ENCODE measurements around the gene RABGAP1L. TPM values are rescaled to one million over a fixed set of nuclear protein-coding genes. Genes with fewer than 3 reads are reported as not detected.
"Not testable (repeated sequence)": the region's sequence is repeated elsewhere in the genome, so short reads cannot be mapped to it uniquely, and the experiment has no call there.

RABGAP1L gene
- total RNA-seq, 2 experiments from 2014 or later = 38.2 to 44.2 TPM

GRCh38 chr1:174447866-174448530, 288.7 kb downstream of the RABGAP1L start, which contains the start of gene GPR52:
TSS of gene GPR52 (plus strand) at chr1:174447964. CDS start at chr1:174448112, 148 bp downstream.
- Mint-ChIP-seq H3K4me3 (no peak within 1 kb of the TSS), H3K27ac (no peak within 1 kb of the TSS), H3K27me3 (ENCODE audit: low read depth) (no peaks in the 10 kb centered on the region), H3K36me3 (ENCODE audit: low read depth) (no peaks in the 10 kb centered on the region), H3K9me3 (ENCODE audit: insufficient read depth) (no peaks in the 10 kb centered on the region), H3K4me1 (ENCODE audit: low read depth) (no peaks in the 10 kb centered on the region)
- ATAC-seq (no peak), DNase-seq (no peak)
- POLR2A ChIA-PET = no interaction called here
- CTCF ChIA-PET = no interaction called here

- H3K27ac Mint-ChIP-seq = no peak overlapping the region
- DNase-seq (no peak), ATAC-seq (no peak)
- H3K27me3 Mint-ChIP-seq (ENCODE audit: low read depth) = no peaks in the 10 kb centered on the region
- POLR2A ChIA-PET = no interaction called here
- H3K9me3 Mint-ChIP-seq (ENCODE audit: insufficient read depth) = no peaks in the 10 kb centered on the region
- H3K4me1 Mint-ChIP-seq (ENCODE audit: low read depth) = no peaks in the 10 kb centered on the region
- no peaks in the 10 kb centered on the region for H3K36me3 Mint-ChIP-seq (ENCODE audit: low read depth)
- CTCF ChIA-PET = no interaction called here
- H3K4me3 Mint-ChIP-seq = no peak overlapping the region
Observed at GRCh38 chr1:174448531-174448883, 289.2 kb downstream of the RABGAP1L start.

- CTCF ChIA-PET = no interaction called here
- Mint-ChIP-seq H3K4me1 (ENCODE audit: low read depth) (no peaks in the 10 kb centered on the region), H3K27ac (no peak overlapping the region), H3K9me3 (ENCODE audit: insufficient read depth) (no peaks in the 10 kb centered on the region), H3K27me3 (ENCODE audit: low read depth) (no peaks in the 10 kb centered on the region), H3K4me3 (no peak overlapping the region), H3K36me3 (ENCODE audit: low read depth) (no peaks in the 10 kb centered on the region)
- ATAC-seq (no peak), DNase-seq (no peak)
- POLR2A ChIA-PET = no interaction called here
Observed at GRCh38 chr1:174448974-174449373, 289.7 kb downstream of the RABGAP1L start.

GRCh38 chr1:174451408-174451807, 292.1 kb downstream of the RABGAP1L start:
- ATAC-seq (no peak), DNase-seq (no peak)
- H3K27ac Mint-ChIP-seq = no peak overlapping the region
- no peaks in the 10 kb centered on the region for H3K4me1 Mint-ChIP-seq (ENCODE audit: low read depth)
- H3K36me3 Mint-ChIP-seq (ENCODE audit: low read depth) = no peaks in the 10 kb centered on the region
- no peaks in the 10 kb centered on the region for H3K27me3 Mint-ChIP-seq (ENCODE audit: low read depth)
- no peak overlapping the region for H3K4me3 Mint-ChIP-seq
- ChIA-PET CTCF (no interaction called here), POLR2A (no interaction called here)
- H3K9me3 Mint-ChIP-seq (ENCODE audit: insufficient read depth) = no peaks in the 10 kb centered on the region

GRCh38 chr1:174465855-174466254, 306.5 kb downstream of the RABGAP1L start:
- no peaks in the 10 kb centered on the region for H3K36me3 Mint-ChIP-seq (ENCODE audit: low read depth)
- H3K4me1 Mint-ChIP-seq (ENCODE audit: low read depth) = no peaks in the 10 kb centered on the region
- no peak overlapping the region for H3K27ac Mint-ChIP-seq
- ChIA-PET POLR2A (no interaction called here), CTCF (interaction anchor here (1.0 kb wide), 1 partner anchor 204 kb away, joined by 4 read pairs; no protein-coding TSS in a partner anchor)
- ATAC-seq = no peak
- no peak for DNase-seq
- no peaks in the 10 kb centered on the region for H3K27me3 Mint-ChIP-seq (ENCODE audit: low read depth)
- H3K4me3 Mint-ChIP-seq = no peak overlapping the region
- no peaks in the 10 kb centered on the region for H3K9me3 Mint-ChIP-seq (ENCODE audit: insufficient read depth)

- CTCF ChIA-PET = interaction anchor here (1.0 kb wide), 1 partner anchor 205 kb away, joined by 4 read pairs; no protein-coding TSS in a partner anchor
- Mint-ChIP-seq H3K36me3 (ENCODE audit: low read depth) (no peaks in the 10 kb centered on the region), H3K27ac (no peak overlapping the region), H3K27me3 (ENCODE audit: low read depth) (no peaks in the 10 kb centered on the region), H3K9me3 (ENCODE audit: insufficient read depth) (no peaks in the 10 kb centered on the region), H3K4me1 (ENCODE audit: low read depth) (no peaks in the 10 kb centered on the region), H3K4me3 (no peak overlapping the region)
- POLR2A ChIA-PET = no interaction called here
- ATAC-seq (no peak), DNase-seq (no peak)
Observed at GRCh38 chr1:174466607-174467006, 307.3 kb downstream of the RABGAP1L start.

- Mint-ChIP-seq H3K4me1 (ENCODE audit: low read depth) (no peaks in the 10 kb centered on the region), H3K27me3 (ENCODE audit: low read depth) (no peaks in the 10 kb centered on the region), H3K9me3 (ENCODE audit: insufficient read depth) (no peaks in the 10 kb centered on the region), H3K27ac (no peak overlapping the region), H3K36me3 (ENCODE audit: low read depth) (no peaks in the 10 kb centered on the region), H3K4me3 (no peak overlapping the region)
- ChIA-PET POLR2A (no interaction called here), CTCF (no interaction called here)
- ATAC-seq (no peak), DNase-seq (no peak)
Observed at GRCh38 chr1:174469052-174469451, 309.7 kb downstream of the RABGAP1L start.

- Mint-ChIP-seq H3K4me1 (ENCODE audit: low read depth) (no peaks in the 10 kb centered on the region), H3K9me3 (ENCODE audit: insufficient read depth) (no peaks in the 10 kb centered on the region), H3K27me3 (ENCODE audit: low read depth) (no peaks in the 10 kb centered on the region), H3K27ac (no peak overlapping the region), H3K4me3 (no peak overlapping the region), H3K36me3 (ENCODE audit: low read depth) (no peaks in the 10 kb centered on the region)
- ChIA-PET CTCF (no interaction called here), POLR2A (no interaction called here)
- ATAC-seq = no peak
- no peak for DNase-seq
Observed at GRCh38 chr1:174469687-174470086, 310.4 kb downstream of the RABGAP1L start.

GRCh38 chr1:174479281-174479680, 320.0 kb downstream of the RABGAP1L start:
- ChIA-PET CTCF (no interaction called here), POLR2A (no interaction called here)
- Mint-ChIP-seq H3K36me3 (ENCODE audit: low read depth) (no peaks in the 10 kb centered on the region), H3K4me1 (ENCODE audit: low read depth) (no peaks in the 10 kb centered on the region), H3K9me3 (ENCODE audit: insufficient read depth) (no peaks in the 10 kb centered on the region), H3K27me3 (ENCODE audit: low read depth) (no peaks in the 10 kb centered on the region), H3K27ac (no peak overlapping the region), H3K4me3 (no peak overlapping the region)
- ATAC-seq = no peak
- DNase-seq = no peak

GRCh38 chr1:174480324-174480723, 321.0 kb downstream of the RABGAP1L start:
- Mint-ChIP-seq H3K4me3 (no peak overlapping the region), H3K36me3 (ENCODE audit: low read depth) (no peaks in the 10 kb centered on the region), H3K9me3 (ENCODE audit: insufficient read depth) (no peaks in the 10 kb centered on the region), H3K27me3 (ENCODE audit: low read depth) (no peaks in the 10 kb centered on the region), H3K27ac (no peak overlapping the region), H3K4me1 (ENCODE audit: low read depth) (no peaks in the 10 kb centered on the region)
- CTCF ChIA-PET = interaction anchor here (1.4 kb wide), 1 partner anchor 217 kb away, joined by 4 read pairs; no protein-coding TSS in a partner anchor
- no peak for ATAC-seq
- no peak for DNase-seq
- POLR2A ChIA-PET = no interaction called here

GRCh38 chr1:174491606-174492005, 332.3 kb downstream of the RABGAP1L start:
- ATAC-seq = no peak
- ChIA-PET CTCF (no interaction called here), POLR2A (no interaction called here)
- H3K9me3 Mint-ChIP-seq (ENCODE audit: insufficient read depth) = peaks cover 5% of the 10 kb centered on the region
- H3K4me1 Mint-ChIP-seq (ENCODE audit: low read depth) = peaks cover 5% of the 10 kb centered on the region
- no peak for DNase-seq
- peaks cover 6% of the 10 kb centered on the region for H3K36me3 Mint-ChIP-seq (ENCODE audit: low read depth)
- H3K4me3 Mint-ChIP-seq = no peak overlapping the region
- H3K27me3 Mint-ChIP-seq (ENCODE audit: low read depth) = no peaks in the 10 kb centered on the region
- H3K27ac Mint-ChIP-seq = no peak overlapping the region

- ChIA-PET CTCF (no interaction called here), POLR2A (no interaction called here)
- H3K4me3 Mint-ChIP-seq = no peak overlapping the region
- no peaks in the 10 kb centered on the region for H3K4me1 Mint-ChIP-seq (ENCODE audit: low read depth)
- no peaks in the 10 kb centered on the region for H3K36me3 Mint-ChIP-seq (ENCODE audit: low read depth)
- H3K9me3 Mint-ChIP-seq (ENCODE audit: insufficient read depth) = no peaks in the 10 kb centered on the region
- H3K27ac Mint-ChIP-seq = no peak overlapping the region
- no peak for DNase-seq
- no peak for ATAC-seq
- no peaks in the 10 kb centered on the region for H3K27me3 Mint-ChIP-seq (ENCODE audit: low read depth)
Observed at GRCh38 chr1:174497478-174497877, 338.2 kb downstream of the RABGAP1L start.

GRCh38 chr1:174516755-174517154, 357.4 kb downstream of the RABGAP1L start:
- H3K27ac Mint-ChIP-seq; ATAC-seq; H3K36me3 Mint-ChIP-seq (ENCODE audit: low read depth); DNase-seq; H3K4me1 Mint-ChIP-seq (ENCODE audit: low read depth); POLR2A ChIA-PET; H3K9me3 Mint-ChIP-seq (ENCODE audit: insufficient read depth); CTCF ChIA-PET; H3K27me3 Mint-ChIP-seq (ENCODE audit: low read depth); H3K4me3 Mint-ChIP-seq: not testable (repeated sequence)

All from activated CD8-positive, alpha-beta T cell treated with anti-CD3 and anti-CD28 coated beads, Interleukin-2, amount 10 ng/mL, durations not matched to agents 7 days and 5 days (primary cell).